MM.1S (cell line): ENCODE results near the gene CASZ1.

ENCODE experiments used
- DNase-seq: peaks from one replicate; pipeline ENCODE4 v3.0.0-alpha.2; 2015
- H2AFZ ChIP-seq: fragments of 300-600 bp; sonication (generic); 2 replicates; pipeline ENCODE4 v1.6.0; 2016; ENCODE audit warnings: antibody characterized with exemption, low read length
- H3F3A ChIP-seq: fragments of 300-600 bp; sonication (generic); 2 replicates; pipeline ENCODE4 v1.6.1; 2016; ENCODE audit warnings: mild to moderate bottlenecking, antibody characterized with exemption, low read length, moderate library complexity, mixed read lengths; ENCODE audit not compliant: insufficient read depth
- H3K27ac ChIP-seq: fragments of 300-600 bp; sonication (generic); 2 replicates; pipeline ENCODE4 v1.5.1; 2016; ENCODE audit warnings: mild to moderate bottlenecking, low read length
- H3K27me3 ChIP-seq: fragments of 300-600 bp; sonication (generic); replicated peaks from 2 replicates; pipeline ENCODE4 v1.6.0; 2016; ENCODE audit warnings: low read length; ENCODE audit not compliant: insufficient read depth
- H3K36me3 ChIP-seq: fragments of 300-600 bp; sonication (generic); replicated peaks from 2 replicates; pipeline ENCODE4 v1.6.1; 2016; ENCODE audit warnings: mild to moderate bottlenecking, low read length, mixed read lengths; ENCODE audit not compliant: insufficient read depth
- H3K4me1 ChIP-seq: fragments of 300-600 bp; sonication (generic); 2 replicates; pipeline ENCODE4 v1.6.1; 2016; ENCODE audit warnings: low read length, mixed read lengths
- H3K4me2 ChIP-seq: fragments of 300-600 bp; sonication (generic); 2 replicates; pipeline ENCODE4 v1.6.0; 2016; ENCODE audit warnings: low read depth, low read length
- H3K4me3 ChIP-seq: fragments of 300-600 bp; sonication (generic); 2 replicates; pipeline ENCODE4 v1.5.1; 2016; ENCODE audit warnings: low read length, mixed read lengths
- H3K79me2 ChIP-seq: fragments of 300-600 bp; sonication (generic); 2 replicates; pipeline ENCODE4 v1.6.1; 2016; ENCODE audit warnings: mixed run types, low read length, mixed read lengths
- H3K9ac ChIP-seq: fragments of 300-600 bp; sonication (generic); 2 replicates; pipeline ENCODE4 v1.6.1; 2016; ENCODE audit warnings: low read length, mixed read lengths
- H3K9me2 ChIP-seq: fragments of 300-600 bp; sonication (generic); replicated peaks from 2 replicates; pipeline ENCODE4 v1.6.1; 2016; ENCODE audit warnings: mild to moderate bottlenecking, low read length, mixed read lengths; ENCODE audit not compliant: insufficient read depth
- H3K9me3 ChIP-seq: fragments of 300-600 bp; sonication (generic); replicated peaks from 2 replicates; pipeline ENCODE4 v1.6.1; 2016; ENCODE audit warnings: mild to moderate bottlenecking, low read length, mixed read lengths; ENCODE audit not compliant: insufficient read depth
- H4K20me1 ChIP-seq: fragments of 300-600 bp; sonication (generic); 2 replicates; pipeline ENCODE4 v1.6.1; 2016; ENCODE audit warnings: mild to moderate bottlenecking, low read length, moderate library complexity, mixed read lengths; ENCODE audit not compliant: insufficient read depth
- CTCF ChIP-seq: fragments of 300-600 bp; sonication (generic); IDR thresholded peaks from 2 replicates; pipeline ENCODE4 v1.5.1; 2016; ENCODE audit warnings: antibody characterized with exemption, low read length, mixed read lengths
- EZH2 ChIP-seq: fragments of 300-600 bp; sonication (generic); optimal IDR thresholded peaks from 2 replicates; pipeline ENCODE3; 2017; ENCODE audit warnings: low read depth, mild to moderate bottlenecking, antibody characterized with exemption, low read length, mixed read lengths
- EZH2phosphoT487 ChIP-seq: fragments of 300-600 bp; sonication (generic); IDR thresholded peaks from 2 replicates; pipeline ENCODE4 v1.6.1; 2018; ENCODE audit warnings: antibody characterized with exemption, low read length

The CASZ1 gene

GRCh38 chr1:10724511-10724910, 71.9 kb downstream of the CASZ1 start:
- Histone ChIP-seq H3K27me3 (peaks cover 99% of the 10 kb centered on the region), H3K9me3 (no peaks in the 10 kb centered on the region), H3K4me2 (no peak overlapping the region), H3K4me1 (no peaks in the 10 kb centered on the region), H4K20me1 (no peaks in the 10 kb centered on the region), H3K4me3 (no peak overlapping the region), H3K9ac (no peak overlapping the region), H3K36me3 (no peaks in the 10 kb centered on the region), H3F3A (no peaks in the 10 kb centered on the region), H3K9me2 (no peaks in the 10 kb centered on the region), H2AFZ (no peak overlapping the region), H3K79me2 (no peaks in the 10 kb centered on the region), H3K27ac (no peak overlapping the region)
- no peak for DNase-seq
- no peak for TF ChIP-seq EZH2phosphoT487

DNA sequence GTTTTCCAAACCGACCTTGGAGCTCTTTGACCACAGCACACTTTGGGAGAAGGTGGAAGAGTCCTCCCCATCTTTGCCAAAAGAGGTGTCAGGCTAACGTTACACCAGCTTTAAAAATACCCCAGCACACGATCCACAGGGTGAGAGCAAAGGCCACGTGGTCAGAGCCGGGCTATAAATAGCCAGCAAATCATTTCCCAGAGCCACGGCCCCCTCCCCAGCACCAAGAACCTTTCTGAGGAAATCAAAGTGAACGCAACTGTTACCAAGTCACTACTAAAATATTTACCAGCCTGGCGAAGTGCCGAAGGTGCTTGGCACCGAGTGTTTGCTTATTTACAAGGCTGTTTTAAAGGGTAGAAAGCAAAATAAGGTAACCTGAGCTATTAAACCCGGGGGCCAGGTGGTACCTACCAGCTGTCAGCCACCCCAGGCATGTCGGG, 72.4 kb downstream of the CASZ1 start:
- Histone ChIP-seq H3K9me3 (no peaks in the 10 kb centered on the region), H4K20me1 (no peaks in the 10 kb centered on the region), H3F3A (no peaks in the 10 kb centered on the region), H3K9me2 (no peaks in the 10 kb centered on the region), H3K36me3 (no peaks in the 10 kb centered on the region), H3K4me2 (no peak overlapping the region), H3K4me3 (no peak overlapping the region), H3K79me2 (no peaks in the 10 kb centered on the region), H3K4me1 (no peaks in the 10 kb centered on the region), H3K27me3 (peaks cover 99% of the 10 kb centered on the region), H2AFZ (no peak overlapping the region), H3K9ac (no peak overlapping the region), H3K27ac (no peak overlapping the region)
- no peak for DNase-seq
- no peak for TF ChIP-seq EZH2phosphoT487
- TF ChIP-seq EZH2: no peak
- no peak for TF ChIP-seq CTCF

- H3K9me2 ChIP-seq: no peaks in the 10 kb centered on the region
- H3K27ac ChIP-seq: no peak overlapping the region
- H4K20me1 ChIP-seq: no peaks in the 10 kb centered on the region
- DNase-seq: no peak
- H3K36me3 ChIP-seq: no peaks in the 10 kb centered on the region
- peaks cover 99% of the 10 kb centered on the region for H3K27me3 ChIP-seq
- no peaks in the 10 kb centered on the region for H3F3A ChIP-seq
- no peaks in the 10 kb centered on the region for H3K79me2 ChIP-seq
- no peaks in the 10 kb centered on the region for H3K4me1 ChIP-seq
- H2AFZ ChIP-seq: no peak overlapping the region
- H3K4me2 ChIP-seq: no peak overlapping the region
- H3K9ac ChIP-seq: no peak overlapping the region
- TF ChIP-seq EZH2 (no peak), CTCF (no peak)
- H3K9me3 ChIP-seq: no peaks in the 10 kb centered on the region
- H3K4me3 ChIP-seq: no peak overlapping the region
Observed at GRCh38 chr1:10723317-10723716, 73.1 kb downstream of the CASZ1 start.

- Histone ChIP-seq H2AFZ (no peak overlapping the region), H3K4me2 (no peak overlapping the region), H3K4me3 (no peak overlapping the region), H3F3A (no peaks in the 10 kb centered on the region), H3K27me3 (peaks cover 99% of the 10 kb centered on the region), H3K9ac (no peak overlapping the region), H3K27ac (no peak overlapping the region), H3K9me2 (no peaks in the 10 kb centered on the region), H4K20me1 (no peaks in the 10 kb centered on the region), H3K36me3 (no peaks in the 10 kb centered on the region), H3K4me1 (no peaks in the 10 kb centered on the region), H3K9me3 (no peaks in the 10 kb centered on the region), H3K79me2 (no peaks in the 10 kb centered on the region)
- DNase-seq: no peak
- no peak for TF ChIP-seq EZH2
- TF ChIP-seq CTCF: no peak
- no peak for TF ChIP-seq EZH2phosphoT487
Observed at GRCh38 chr1:10722803-10723202, 73.6 kb downstream of the CASZ1 start.
